Epithelial cell of esophagus (primary cell): ENCODE data around the gene KATNA1.

Experiments used
- DNase-seq: peaks from one replicate; pipeline ENCODE4 v3.0.0; 2010; ENCODE audit warnings: low read depth
- H3K4me3 ChIP-seq: 2 replicates; pipeline ENCODE4 v1.5.1; 2011; ENCODE audit warnings: mild to moderate bottlenecking, low read length, control low read depth
- CTCF ChIP-seq: IDR thresholded peaks from 2 replicates; pipeline ENCODE4 v1.5.1; 2011; ENCODE audit warnings: low read depth, mild to moderate bottlenecking, low read length, control low read depth, inconsistent platforms; ENCODE audit not compliant: insufficient read depth; ENCODE audit errors: missing control alignments

KATNA1 gene

DNA sequence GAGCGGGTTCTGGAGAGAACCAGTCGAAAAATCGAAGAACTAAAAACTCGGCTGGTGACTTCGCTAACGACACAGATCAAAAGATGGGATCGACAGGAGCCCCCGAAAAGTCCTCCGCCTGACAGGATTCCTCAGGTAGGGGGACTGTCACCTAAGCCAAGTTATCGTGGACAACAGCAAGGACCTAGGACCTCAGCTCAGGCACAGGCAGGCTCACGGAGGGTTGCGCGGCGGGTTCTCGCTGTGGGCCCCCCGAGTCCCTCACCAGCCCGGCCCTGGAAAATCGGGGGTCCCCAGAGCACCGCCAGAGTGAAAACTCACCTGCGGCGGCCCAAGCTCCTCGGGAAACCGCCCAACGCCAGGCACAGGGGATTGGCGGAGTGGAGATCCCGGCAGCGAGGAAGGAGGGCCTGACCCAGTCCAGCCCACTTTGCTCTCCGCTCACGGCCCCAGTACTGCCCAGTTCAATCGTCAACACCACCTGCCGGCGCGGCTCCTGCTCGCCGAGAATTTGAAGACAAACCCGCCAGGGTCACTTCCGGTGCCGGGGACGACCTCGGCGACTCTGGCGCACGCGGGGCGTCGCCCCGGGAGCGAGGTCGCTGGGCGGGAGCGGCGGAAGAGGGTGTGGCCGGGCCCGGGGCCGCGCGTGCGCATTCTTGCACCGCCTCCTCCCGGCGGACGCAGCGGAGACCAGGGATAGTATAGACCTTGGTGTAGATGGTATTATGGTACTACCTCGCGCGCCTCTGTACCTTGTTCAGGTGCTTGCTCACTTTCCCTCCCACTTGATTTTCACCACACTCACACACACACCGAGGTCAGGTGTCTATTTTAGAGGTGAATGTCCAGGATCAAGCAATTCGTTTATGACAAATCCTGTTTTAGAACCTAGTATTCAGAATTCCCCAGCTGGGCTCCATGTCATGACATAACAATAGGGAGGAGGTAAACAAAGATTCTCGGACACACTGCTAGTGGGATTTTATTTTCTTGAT, at the start of gene KATNA1:
Gene KATNA1, minus strand, starts transcription at position 567 of the 998 bp plus-strand sequence. CDS start 10,167 bp downstream, outside the sequence.
- peak within 1 kb of the TSS; percentile 61 for H3K4me3 ChIP-seq
- no peak for TF ChIP-seq CTCF
- DNase-seq = peak; percentile 85

DNA sequence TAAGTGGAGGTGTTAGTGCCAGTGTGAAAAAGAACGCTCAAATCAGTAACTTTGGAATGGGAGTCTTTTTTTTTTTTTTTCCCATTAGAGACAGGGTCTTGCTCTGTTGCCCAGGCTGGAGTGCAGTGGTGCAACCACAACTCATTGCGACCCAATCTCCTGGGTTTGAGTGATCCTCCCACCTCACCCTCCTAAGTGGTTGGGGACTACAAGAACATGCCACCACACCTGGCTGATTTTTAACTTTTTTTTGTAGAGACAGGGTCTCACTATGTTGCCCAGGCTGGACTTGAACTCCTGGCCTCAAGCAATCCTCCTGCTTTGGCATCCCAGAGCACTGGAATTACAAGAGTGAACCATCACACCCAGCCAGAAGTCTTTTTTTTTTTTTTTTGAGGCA, 49.7 kb upstream of the KATNA1 start:
- no peak overlapping the region for H3K4me3 ChIP-seq
- DNase-seq = no peak
- no peak for TF ChIP-seq CTCF

- peak; percentile 79 for DNase-seq
- TF ChIP-seq CTCF = no peak
- no peak overlapping the region for H3K4me3 ChIP-seq
Observed at GRCh38 chr6:149696901-149697300, 48.4 kb upstream of the KATNA1 start.

- no peak for DNase-seq
- no peak for TF ChIP-seq CTCF
- no peak overlapping the region for H3K4me3 ChIP-seq
Observed at GRCh38 chr6:149694921-149695320, 46.4 kb upstream of the KATNA1 start.

DNA sequence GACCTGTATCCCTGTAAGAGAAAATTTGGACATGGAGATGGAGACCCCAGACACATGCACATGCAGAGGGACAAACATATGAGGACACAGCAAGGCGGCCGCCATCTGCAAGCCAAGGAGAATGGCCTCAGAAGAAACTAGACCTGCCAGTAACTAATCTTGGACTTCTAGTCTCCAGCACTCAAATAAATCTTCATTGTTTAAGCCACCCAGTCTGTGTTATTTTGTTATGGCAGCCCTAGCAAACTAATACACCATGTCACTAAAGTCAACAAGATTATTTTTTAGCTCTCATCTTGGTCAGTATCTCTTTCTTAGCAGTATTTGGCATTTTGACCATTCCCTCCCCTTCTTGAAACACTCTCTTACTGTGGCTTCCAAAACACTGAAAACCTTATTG, 42.7 kb upstream of the KATNA1 start:
- no peak for TF ChIP-seq CTCF
- DNase-seq = no peak
- H3K4me3 ChIP-seq = no peak overlapping the region

- no peak for TF ChIP-seq CTCF
- no peak for DNase-seq
- H3K4me3 ChIP-seq = no peak overlapping the region
Observed at GRCh38 chr6:149686230-149686629, 37.7 kb upstream of the KATNA1 start.
